Panc1 (cell line): ENCODE results near the gene GRIK3.

Experiments
- CTCF ChIP-seq: fragments of 450-650 bp; IDR thresholded peaks from 2 replicates; pipeline ENCODE4 v1.5.1; 2017; ENCODE audit warnings: mild to moderate bottlenecking
- POLR2AphosphoS5 ChIP-seq: IDR thresholded peaks from 2 replicates; pipeline ENCODE4 v1.6.1; 2012; ENCODE audit warnings: mild to moderate bottlenecking, low read depth, low read length, moderate library complexity
- REST ChIP-seq, 2 experiments: IDR thresholded peaks; 2 replicates each; pipeline ENCODE4 v1.6.1; 2011 to 2012; ENCODE audit warnings: low read depth in 2 of 2, control low read depth in 1 of 2, low read length in 1 of 2, mild to moderate bottlenecking in 1 of 2, moderate library complexity in 1 of 2; ENCODE audit not compliant: insufficient read depth in 1 of 2
- SIN3A ChIP-seq: IDR thresholded peaks from 2 replicates; pipeline ENCODE4 v1.6.1; 2012; ENCODE audit warnings: low read depth, mild to moderate bottlenecking, low read length, moderate library complexity, borderline replicate concordance; ENCODE audit not compliant: insufficient read depth
- TCF7L2 ChIP-seq: IDR thresholded peaks from 2 replicates; pipeline ENCODE4 v1.6.1; 2011; ENCODE audit warnings: mild to moderate bottlenecking, low read depth, low read length, inconsistent platforms

GRCh38 chr1:36910886-36911540 is 123.3 kb downstream of the GRIK3 start:
- no peak for TF ChIP-seq CTCF
- no peak for TF ChIP-seq REST (IDR thresholded peaks at IDR 0.05; ENCODE audit: insufficient read depth in 1 of 2, low read depth in 2 of 2, low read length in 1 of 2)
- TF ChIP-seq SIN3A: no peak
- TF ChIP-seq POLR2AphosphoS5: no peak
- no peak for TF ChIP-seq TCF7L2
